SK-N-SH treated with all-trans-retinoic acid at 6 μM for 48 hours (cell line): ENCODE measurements around the gene CEP131.

Experiments
- ATAC-seq: fragments of 200-7000 bp; cut with Tn5 transposase; 3 replicates; pipeline ENCODE4 v1.9.1; 2020; ENCODE audit warnings: mild to moderate bottlenecking, moderate library complexity
- ARNTL ChIP-seq: fragments of 450-650 bp; formaldehyde crosslinking; IDR thresholded peaks from 2 replicates; pipeline ENCODE4 v1.5.0; 2020; ENCODE audit warnings: low read depth, mild to moderate bottlenecking, moderate library complexity, borderline replicate concordance
- BACH2 ChIP-seq: fragments of 250-450 bp; sonication (Bioruptor Pico); IDR thresholded peaks from 2 replicates; pipeline ENCODE4 v1.9.0; 2021; ENCODE audit warnings: mild to moderate bottlenecking, borderline replicate concordance
- CREB5 ChIP-seq: fragments of 250-450 bp; sonication (Bioruptor Pico); IDR thresholded peaks from 2 replicates; pipeline ENCODE4 v1.5.1; 2020; ENCODE audit warnings: low read depth, mild to moderate bottlenecking, moderate library complexity
- CSDC2 ChIP-seq: fragments of 250-450 bp; sonication (Bioruptor Pico); IDR thresholded peaks from 2 replicates; pipeline ENCODE4 v1.5.0; 2020; ENCODE audit warnings: mild to moderate bottlenecking, moderate library complexity
- CSRNP3 ChIP-seq: fragments of 250-450 bp; sonication (Bioruptor Pico); IDR thresholded peaks from 2 replicates; pipeline ENCODE4 v1.5.1; 2021; ENCODE audit warnings: mild to moderate bottlenecking, moderate library complexity
- ESRRG ChIP-seq: fragments of 250-450 bp; sonication (Bioruptor Pico); IDR thresholded peaks from 2 replicates; pipeline ENCODE4 v1.6.1; 2021; ENCODE audit warnings: mild to moderate bottlenecking
- GLIS3 ChIP-seq: fragments of 250-450 bp; sonication (Bioruptor Pico); IDR thresholded peaks from 2 replicates; pipeline ENCODE4 v1.5.0; 2020; ENCODE audit warnings: mild to moderate bottlenecking, moderate library complexity
- ISL1 ChIP-seq: fragments of 250-450 bp; sonication (Bioruptor Pico); IDR thresholded peaks from 2 replicates; pipeline ENCODE4 v2.1.2; 2022; ENCODE audit warnings: mild to moderate bottlenecking, moderate library complexity
- OSR1 ChIP-seq: fragments of 250-450 bp; sonication (Bioruptor Pico); IDR thresholded peaks from 2 replicates; pipeline ENCODE4 v1.8.0; 2022; ENCODE audit warnings: moderate library complexity, mild to moderate bottlenecking, inconsistent platforms
- POU6F1 ChIP-seq: fragments of 250-450 bp; sonication (Bioruptor Pico); IDR thresholded peaks from 2 replicates; pipeline ENCODE4 v1.8.0; 2021; ENCODE audit warnings: low read depth, mild to moderate bottlenecking, moderate library complexity, borderline replicate concordance
- PPARA ChIP-seq: fragments of 250-450 bp; sonication (Bioruptor Pico); IDR thresholded peaks from 2 replicates; pipeline ENCODE4 v1.5.0; 2020; ENCODE audit warnings: mild to moderate bottlenecking, borderline replicate concordance
- RARB ChIP-seq: fragments of 250-450 bp; sonication (Bioruptor Pico); IDR thresholded peaks from 2 replicates; pipeline ENCODE4 v1.8.0; 2021; ENCODE audit warnings: mild to moderate bottlenecking, moderate library complexity
- TCF4 ChIP-seq: fragments of 250-450 bp; sonication (Bioruptor Pico); IDR thresholded peaks from 2 replicates; pipeline ENCODE4 v1.8.0; 2021; ENCODE audit warnings: mild to moderate bottlenecking, moderate library complexity, borderline replicate concordance
- TOX ChIP-seq: fragments of 250-450 bp; sonication (Bioruptor Pico); IDR thresholded peaks from 2 replicates; pipeline ENCODE4 v1.8.0; 2021; ENCODE audit warnings: mild to moderate bottlenecking, moderate library complexity, borderline replicate concordance
- TSHZ2 ChIP-seq: fragments of 250-450 bp; sonication (Bioruptor Pico); IDR thresholded peaks from 2 replicates; pipeline ENCODE4 v1.5.0; 2020; ENCODE audit warnings: mild to moderate bottlenecking, moderate library complexity
- ZC3H10 ChIP-seq: fragments of 250-450 bp; sonication (Bioruptor Pico); IDR thresholded peaks from 2 replicates; pipeline ENCODE4 v1.5.1; 2021; ENCODE audit warnings: mild to moderate bottlenecking, moderate library complexity
- ZFP3 ChIP-seq: fragments of 250-450 bp; sonication (Bioruptor Pico); IDR thresholded peaks from 2 replicates; pipeline ENCODE4 v1.5.0; 2020; ENCODE audit warnings: mild to moderate bottlenecking, moderate library complexity
- ZFP30 ChIP-seq: fragments of 450-650 bp; formaldehyde crosslinking; IDR thresholded peaks from 2 replicates; pipeline ENCODE4 v1.5.0; 2022; ENCODE audit warnings: mild to moderate bottlenecking, moderate library complexity
- ZNF565 ChIP-seq: fragments of 450-650 bp; formaldehyde crosslinking; conservative IDR thresholded peaks from 2 replicates; pipeline ENCODE4 v1.5.0; 2020; ENCODE audit warnings: low read depth, mild to moderate bottlenecking, moderate library complexity
- ZNF70 ChIP-seq: fragments of 450-650 bp; formaldehyde crosslinking; IDR thresholded peaks from 2 replicates; pipeline ENCODE4 v1.5.0; 2020; ENCODE audit warnings: mild to moderate bottlenecking, moderate library complexity

CEP131 gene

GRCh38 chr17:81212365-81212764 is 10.4 kb downstream of the CEP131 start:
- TF ChIP-seq ZC3H10 (CRISPR knock-in tag), result no peak
- TF ChIP-seq RARB (CRISPR knock-in tag), result no peak
- no peak for TF ChIP-seq CSRNP3 (CRISPR knock-in tag)
- TF ChIP-seq PPARA (CRISPR knock-in tag), result no peak
- no peak for TF ChIP-seq OSR1 (CRISPR knock-in tag)
- no peak for TF ChIP-seq ZNF565 (CRISPR knock-in tag)
- no peak for TF ChIP-seq TSHZ2 (CRISPR knock-in tag)
- no peak for ATAC-seq

GRCh38 chr17:81210868-81211267 is 11.9 kb downstream of the CEP131 start:
- TF ChIP-seq CSRNP3 (CRISPR knock-in tag), result no peak
- no peak for TF ChIP-seq CREB5 (CRISPR knock-in tag)
- no peak for TF ChIP-seq ISL1 (CRISPR knock-in tag)
- no peak for TF ChIP-seq TCF4 (CRISPR knock-in tag)
- no peak for TF ChIP-seq PPARA (CRISPR knock-in tag)
- TF ChIP-seq ZC3H10 (CRISPR knock-in tag), result no peak
- no peak for TF ChIP-seq ZNF70 (CRISPR knock-in tag)
- no peak for TF ChIP-seq GLIS3
- no peak for TF ChIP-seq RARB (CRISPR knock-in tag)
- no peak for TF ChIP-seq ZFP3 (CRISPR knock-in tag)
- no peak for TF ChIP-seq ARNTL (CRISPR knock-in tag)
- TF ChIP-seq ESRRG (CRISPR knock-in tag), result no peak
- no peak for TF ChIP-seq POU6F1
- no peak for TF ChIP-seq ZFP30 (CRISPR knock-in tag)
- TF ChIP-seq ZNF565 (CRISPR knock-in tag), result no peak
- no peak for TF ChIP-seq TOX (CRISPR knock-in tag)
- no peak for ATAC-seq

GRCh38 chr17:81210466-81210865 is 12.3 kb downstream of the CEP131 start:
- no peak for ATAC-seq
- no peak for TF ChIP-seq CREB5 (CRISPR knock-in tag)
- TF ChIP-seq BACH2 (CRISPR knock-in tag), result no peak
- TF ChIP-seq CSDC2 (CRISPR knock-in tag), result no peak
- TF ChIP-seq PPARA (CRISPR knock-in tag), result no peak
- TF ChIP-seq ESRRG (CRISPR knock-in tag), result no peak
- no peak for TF ChIP-seq ZNF70 (CRISPR knock-in tag)
- TF ChIP-seq RARB (CRISPR knock-in tag), result no peak
- TF ChIP-seq TCF4 (CRISPR knock-in tag), result no peak
- TF ChIP-seq TSHZ2 (CRISPR knock-in tag), result no peak
- no peak for TF ChIP-seq ZFP30 (CRISPR knock-in tag)
